Liver (tissue), 9 donors: ENCODE data around the gene ZNF423. TPM values are rescaled to one million over a fixed set of nuclear protein-coding genes. Genes with fewer than 3 reads are reported as not detected.

Source experiments
- DNase-seq: peaks from one replicate; pipeline ENCODE4 v3.0.0-alpha.2; 2017; ENCODE audit warnings: low spot score
- H3K27ac ChIP-seq, 2 donors: one replicate each; pipeline ENCODE4 v1.7.0; 2013; ENCODE audit warnings: inconsistent platforms in 2 of 2, low read length in 2 of 2, control low read depth in 1 of 2, low read depth in 1 of 2, mild to moderate bottlenecking in 1 of 2
- H3K27me3 ChIP-seq, 4 donors: one replicate each; pipeline versions ENCODE4 v1.6.1 to v1.7.0; 2013; ENCODE audit warnings: low read length in 3 of 4, inconsistent platforms in 1 of 4, mild to moderate bottlenecking in 1 of 4, moderate library complexity in 1 of 4; ENCODE audit not compliant: control insufficient read depth in 4 of 4, insufficient read depth in 4 of 4
- H3K36me3 ChIP-seq, 4 donors: one replicate each; pipeline versions ENCODE4 v1.6.1 to v1.7.0; 2013; ENCODE audit warnings: low read length in 3 of 4, mild to moderate bottlenecking in 3 of 4, low read depth in 1 of 4, moderate library complexity in 1 of 4; ENCODE audit not compliant: control insufficient read depth in 4 of 4, insufficient read depth in 3 of 4
- H3K4me1 ChIP-seq, 4 donors: one replicate each; pipeline versions ENCODE4 v1.6.1 to v1.7.0; 2013; ENCODE audit warnings: low read length in 3 of 4, mild to moderate bottlenecking in 3 of 4, moderate library complexity in 1 of 4; ENCODE audit not compliant: control insufficient read depth in 4 of 4, insufficient read depth in 4 of 4
- H3K4me3 ChIP-seq, 3 donors: one replicate each; pipeline versions ENCODE4 v1.6.1 to v1.7.0; 2013; ENCODE audit warnings: low read length in 3 of 3, control low read depth in 1 of 3, low read depth in 1 of 3, mild to moderate bottlenecking in 1 of 3
- H3K9ac ChIP-seq, 2 donors: one replicate each; pipeline ENCODE4 v1.7.0; 2013; ENCODE audit warnings: low read length in 2 of 2, mild to moderate bottlenecking in 2 of 2, moderate library complexity in 2 of 2, control low read depth in 1 of 2, low read depth in 1 of 2
- H3K9me3 ChIP-seq, 4 donors: one replicate each; pipeline versions ENCODE4 v1.6.1 to v1.7.0; 2013; ENCODE audit warnings: low read length in 3 of 4; ENCODE audit not compliant: control insufficient read depth in 4 of 4
- CTCF ChIP-seq: fragments of 150-350 bp; IDR thresholded peaks from 2 replicates; pipeline ENCODE4 v1.5.1; 2017; ENCODE audit warnings: improper control_type of control experiment, low read depth, low read length; ENCODE audit not compliant: missing input control
- EGR1 ChIP-seq, 2 donors: IDR thresholded peaks; 2 replicates each; pipeline ENCODE4 v1.6.1; 2016 to 2018; ENCODE audit warnings: antibody characterized with exemption in 2 of 2, low read depth in 2 of 2
- FOXA1 ChIP-seq: IDR thresholded peaks from 2 replicates; pipeline ENCODE4 v1.6.1; 2016; ENCODE audit warnings: antibody characterized with exemption
- FOXA2 ChIP-seq: IDR thresholded peaks from 2 replicates; pipeline ENCODE4 v1.6.1; 2016; ENCODE audit warnings: antibody characterized with exemption
- GABPA ChIP-seq, 2 donors: IDR thresholded peaks in 1 of 2; conservative IDR thresholded peaks in 1 of 2; 2 replicates each; pipeline ENCODE4 v1.6.1; 2016; ENCODE audit warnings: antibody characterized with exemption in 2 of 2, mild to moderate bottlenecking in 1 of 2, moderate library complexity in 1 of 2
- HNF4A ChIP-seq, 2 donors: conservative IDR thresholded peaks; 2 replicates each; pipeline ENCODE4 v1.6.1; 2016; ENCODE audit warnings: antibody characterized with exemption in 2 of 2, mild to moderate bottlenecking in 2 of 2
- HNF4G ChIP-seq: IDR thresholded peaks from 2 replicates; pipeline ENCODE4 v1.6.1; 2016; ENCODE audit warnings: antibody characterized with exemption
- JUND ChIP-seq, 2 donors: IDR thresholded peaks; 2 replicates each; pipeline ENCODE4 v1.6.1; 2016; ENCODE audit warnings: antibody characterized with exemption in 2 of 2
- NR2F2 ChIP-seq: IDR thresholded peaks from 2 replicates; pipeline ENCODE4 v1.6.1; 2016; ENCODE audit warnings: antibody characterized with exemption
- RAD21 ChIP-seq, 2 donors: IDR thresholded peaks; 2 replicates each; pipeline ENCODE4 v1.6.1; 2016; ENCODE audit warnings: antibody characterized with exemption in 2 of 2, mild to moderate bottlenecking in 2 of 2
- REST ChIP-seq: IDR thresholded peaks from 2 replicates; pipeline ENCODE4 v1.6.1; 2016; ENCODE audit warnings: antibody characterized with exemption, mild to moderate bottlenecking
- RXRA ChIP-seq, 2 donors: IDR thresholded peaks; 2 replicates each; pipeline ENCODE4 v1.6.1; 2017 to 2018; ENCODE audit warnings: antibody characterized with exemption in 2 of 2, mild to moderate bottlenecking in 1 of 2
- SP1 ChIP-seq: IDR thresholded peaks from 2 replicates; pipeline ENCODE4 v1.6.1; 2018; ENCODE audit warnings: antibody characterized with exemption, mild to moderate bottlenecking
- TAF1 ChIP-seq: conservative IDR thresholded peaks from 2 replicates; pipeline ENCODE4 v1.6.1; 2016; ENCODE audit warnings: antibody characterized with exemption, mild to moderate bottlenecking
- WGBS: extraction: QIAGEN DNeasy Blood & Tissue Kit; methylation state at CpG from one replicate; pipeline ENCODE4 v1.1.7; 2013; 5-methylcytosine and 5-hydroxymethylcytosine counted together
- polyA plus RNA-seq, 2 donors: library from polyadenylated mRNA; stranded (reverse) in 1 of 2; unstranded in 1 of 2; fragments of 200-250 nt in 1 of 2; fragments of >200 nt in 1 of 2; fragmentation: Nextera tagmentation in 1 of 2; extraction: Ambion mirVana in 1 of 2; gene quantifications; one replicate each; pipeline versions ENCODE4 v1.2.1 to v1.2.3, GENCODE V29; 2013 to 2015
- total RNA-seq, 2 donors: library from RNA; depleted of rRNA; stranded (reverse); fragments of >200 nt; gene quantifications; one replicate each; pipeline ENCODE4 v1.2.3, GENCODE V29; 2014
- TF ChIP-seq, protein P1 (sequence below): IDR thresholded peaks from 2 replicates; pipeline ENCODE4 v1.6.1; 2016; ENCODE audit warnings: antibody characterized with exemption
- TF ChIP-seq, protein P2 (sequence below): IDR thresholded peaks from 2 replicates; pipeline ENCODE4 v1.6.1; 2016; ENCODE audit warnings: antibody characterized with exemption
- TF ChIP-seq, protein P3 (sequence below): IDR thresholded peaks from 2 replicates; pipeline ENCODE4 v1.6.1; 2016; ENCODE audit warnings: antibody characterized with exemption
- donor health status: healthy.
- donor health status: healthy.
- donor health status: healthy.
- donor health status: healthy.
- donor health status: healthy.

ZNF423 gene
- total and polyA plus RNA-seq, 4 donors: 0.24 to 1.6 (median 0.39) TPM

DNA sequence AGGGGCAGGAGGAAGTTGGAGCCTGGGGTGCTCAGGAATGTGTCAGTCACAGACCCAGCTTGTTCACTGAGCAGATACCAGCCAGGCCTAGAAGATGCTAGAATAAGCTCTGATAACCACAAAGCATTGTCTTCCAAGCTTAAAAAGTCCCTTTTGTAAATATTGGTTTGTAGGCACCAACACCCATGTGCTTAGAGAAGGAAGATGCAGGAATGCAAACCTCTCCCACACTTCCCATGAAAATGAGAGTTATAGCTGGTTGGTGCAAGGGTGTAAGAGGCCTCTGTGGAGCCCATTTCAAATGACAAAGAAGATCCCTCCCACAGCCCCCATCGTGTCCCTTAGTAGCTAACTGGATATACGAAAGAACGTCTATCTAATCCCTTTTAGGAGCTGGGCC, 272.0 kb downstream of the ZNF423 start:
- WGBS: 77% methylated on average over 3 of the region's 3 CpGs
- no peak overlapping the region for H3K9ac ChIP-seq
- H3K4me3 ChIP-seq: no peak overlapping the region
- no peak for DNase-seq
- no peak for TF ChIP-seq HNF4A (conservative IDR thresholded peaks at IDR 0.05)
- TF ChIP-seq FOXA2: no peak
- no peak for TF ChIP-seq JUND (IDR thresholded peaks at IDR 0.05)
- TF ChIP-seq HNF4G: no peak
- TF ChIP-seq GABPA (IDR thresholded peaks at IDR 0.05 in 1 of 2, conservative IDR thresholded peaks at IDR 0.05 in 1 of 2): no peak
- TF ChIP-seq TAF1: no peak
- TF ChIP-seq, protein P1, sequence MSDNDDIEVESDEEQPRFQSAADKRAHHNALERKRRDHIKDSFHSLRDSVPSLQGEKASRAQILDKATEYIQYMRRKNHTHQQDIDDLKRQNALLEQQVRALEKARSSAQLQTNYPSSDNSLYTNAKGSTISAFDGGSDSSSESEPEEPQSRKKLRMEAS: no peak
- no peak for TF ChIP-seq RXRA (IDR thresholded peaks at IDR 0.05)
- TF ChIP-seq NR2F2: no peak
- TF ChIP-seq REST: no peak
- TF ChIP-seq RAD21 (IDR thresholded peaks at IDR 0.05): no peak
- TF ChIP-seq SP1: no peak
- TF ChIP-seq, protein P2, sequence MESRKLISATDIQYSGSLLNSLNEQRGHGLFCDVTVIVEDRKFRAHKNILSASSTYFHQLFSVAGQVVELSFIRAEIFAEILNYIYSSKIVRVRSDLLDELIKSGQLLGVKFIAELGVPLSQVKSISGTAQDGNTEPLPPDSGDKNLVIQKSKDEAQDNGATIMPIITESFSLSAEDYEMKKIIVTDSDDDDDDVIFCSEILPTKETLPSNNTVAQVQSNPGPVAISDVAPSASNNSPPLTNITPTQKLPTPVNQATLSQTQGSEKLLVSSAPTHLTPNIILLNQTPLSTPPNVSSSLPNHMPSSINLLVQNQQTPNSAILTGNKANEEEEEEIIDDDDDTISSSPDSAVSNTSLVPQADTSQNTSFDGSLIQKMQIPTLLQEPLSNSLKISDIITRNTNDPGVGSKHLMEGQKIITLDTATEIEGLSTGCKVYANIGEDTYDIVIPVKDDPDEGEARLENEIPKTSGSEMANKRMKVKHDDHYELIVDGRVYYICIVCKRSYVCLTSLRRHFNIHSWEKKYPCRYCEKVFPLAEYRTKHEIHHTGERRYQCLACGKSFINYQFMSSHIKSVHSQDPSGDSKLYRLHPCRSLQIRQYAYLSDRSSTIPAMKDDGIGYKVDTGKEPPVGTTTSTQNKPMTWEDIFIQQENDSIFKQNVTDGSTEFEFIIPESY: no peak
- TF ChIP-seq CTCF: no peak
- TF ChIP-seq, protein P3, sequence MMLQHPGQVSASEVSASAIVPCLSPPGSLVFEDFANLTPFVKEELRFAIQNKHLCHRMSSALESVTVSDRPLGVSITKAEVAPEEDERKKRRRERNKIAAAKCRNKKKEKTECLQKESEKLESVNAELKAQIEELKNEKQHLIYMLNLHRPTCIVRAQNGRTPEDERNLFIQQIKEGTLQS: no peak
- no peak for TF ChIP-seq FOXA1
- no peak for TF ChIP-seq EGR1 (IDR thresholded peaks at IDR 0.05; ENCODE audit: low read depth in 2 of 2)
- H3K9me3 ChIP-seq: no peaks in the 10 kb centered on the region
- H3K27me3 ChIP-seq: no peaks in the 10 kb centered on the region
- H3K4me1 ChIP-seq: no peaks in the 10 kb centered on the region
- H3K27ac ChIP-seq: no peak overlapping the region
- H3K36me3 ChIP-seq: no peaks in the 10 kb centered on the region
